DOHH2 (cell line): ENCODE data around the gene EIF5A.

Experiments used
- H3F3A ChIP-seq: fragments of 200-600 bp; sonication (generic), shearing (Covaris generic); 2 replicates; pipeline ENCODE4 v1.6.0; 2016; ENCODE audit warnings: antibody characterized with exemption, mild to moderate bottlenecking; ENCODE audit not compliant: control insufficient read depth, insufficient read depth
- H3K27ac ChIP-seq: fragments of 200-600 bp; sonication (generic); 2 replicates; pipeline ENCODE4 v1.5.1; 2014; ENCODE audit warnings: low read depth, mild to moderate bottlenecking, low read length, moderate library complexity
- H3K27me3 ChIP-seq: fragments of 200-600 bp; sonication (generic); 2 replicates; pipeline ENCODE4 v1.6.1; 2014; ENCODE audit warnings: mild to moderate bottlenecking, low read length, mixed read lengths; ENCODE audit not compliant: control insufficient read depth
- H3K36me3 ChIP-seq: fragments of 200-600 bp; sonication (generic); 2 replicates; pipeline ENCODE4 v1.6.1; 2014; ENCODE audit warnings: mild to moderate bottlenecking, low read length, moderate library complexity, mixed read lengths; ENCODE audit not compliant: control insufficient read depth
- H3K4me1 ChIP-seq: fragments of 200-600 bp; sonication (generic); 2 replicates; pipeline ENCODE4 v1.6.1; 2014; ENCODE audit warnings: mild to moderate bottlenecking, low read length, mixed read lengths; ENCODE audit not compliant: control insufficient read depth
- H3K4me2 ChIP-seq: fragments of 200-600 bp; sonication (generic); 2 replicates; pipeline ENCODE4 v1.6.0; 2014; ENCODE audit warnings: mild to moderate bottlenecking, low read length, moderate library complexity
- H3K4me3 ChIP-seq: fragments of 200-600 bp; sonication (generic); 2 replicates; pipeline ENCODE4 v1.5.1; 2014; ENCODE audit warnings: mild to moderate bottlenecking, low read length, mixed read lengths
- H3K79me2 ChIP-seq: fragments of 200-600 bp; sonication (generic); 2 replicates; pipeline ENCODE4 v1.6.1; 2014; ENCODE audit warnings: mild to moderate bottlenecking, low read length, mixed read lengths; ENCODE audit not compliant: control insufficient read depth
- H3K9me2 ChIP-seq: fragments of 200-600 bp; sonication (generic); replicated peaks from 2 replicates; pipeline ENCODE4 v1.6.1; 2014; ENCODE audit warnings: mild to moderate bottlenecking, low read length, mixed read lengths; ENCODE audit not compliant: control insufficient read depth
- H3K9me3 ChIP-seq: fragments of 200-600 bp; sonication (generic); 2 replicates; pipeline ENCODE4 v1.6.1; 2014; ENCODE audit warnings: antibody characterized with exemption, low read length, mixed read lengths; ENCODE audit not compliant: control insufficient read depth, insufficient read depth
- H4K20me1 ChIP-seq: fragments of 200-600 bp; sonication (generic); 2 replicates; pipeline ENCODE4 v1.6.0; 2014; ENCODE audit warnings: low read depth, mild to moderate bottlenecking, antibody characterized with exemption, low read length, moderate library complexity; ENCODE audit not compliant: control insufficient read depth, insufficient read depth
- EZH2phosphoT487 ChIP-seq: fragments of 200-600 bp; sonication (generic); IDR thresholded peaks from 2 replicates; pipeline ENCODE4 v1.6.1; 2017; ENCODE audit warnings: borderline replicate concordance, mild to moderate bottlenecking, antibody characterized with exemption, low read length, moderate library complexity, mixed read lengths
- TF ChIP-seq, protein P1 (sequence below): fragments of 200-600 bp; sonication (generic); IDR thresholded peaks from one replicate; pipeline ENCODE4 v1.5.1; 2014; ENCODE audit warnings: antibody characterized with exemption, mild to moderate bottlenecking, low read depth, low read length; ENCODE audit not compliant: poor library complexity, severe bottlenecking

The EIF5A gene

DNA sequence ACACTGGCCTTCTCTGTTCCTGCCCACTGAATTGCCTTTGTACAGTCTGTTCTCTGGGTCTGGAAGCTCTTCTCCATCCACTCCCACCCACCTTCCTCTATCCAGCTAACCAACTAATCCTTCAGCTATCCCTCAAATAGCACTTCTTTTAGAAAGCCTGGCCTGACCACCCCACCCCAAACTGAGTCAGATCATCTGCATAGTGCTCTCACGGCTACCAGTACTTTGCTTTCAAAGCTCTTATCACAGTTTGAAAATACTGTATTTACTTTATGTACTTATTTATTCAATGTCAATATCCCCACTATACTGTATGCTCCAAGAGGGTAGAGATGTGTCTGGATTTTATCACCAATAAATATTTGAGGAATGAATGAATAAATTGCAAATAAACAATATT is 40.6 kb upstream of the EIF5A start:
- Histone ChIP-seq H3K79me2 (no peaks in the 10 kb centered on the region), H3K4me1 (peaks cover 20% of the 10 kb centered on the region), H3K9me2 (no peaks in the 10 kb centered on the region), H3K27ac (no peak overlapping the region), H3F3A (no peaks in the 10 kb centered on the region), H3K4me3 (no peak overlapping the region), H3K9me3 (no peaks in the 10 kb centered on the region), H3K4me2 (no peak overlapping the region), H3K27me3 (peaks cover 25% of the 10 kb centered on the region), H3K36me3 (no peaks in the 10 kb centered on the region), H4K20me1 (no peaks in the 10 kb centered on the region)
- TF ChIP-seq, protein P1, sequence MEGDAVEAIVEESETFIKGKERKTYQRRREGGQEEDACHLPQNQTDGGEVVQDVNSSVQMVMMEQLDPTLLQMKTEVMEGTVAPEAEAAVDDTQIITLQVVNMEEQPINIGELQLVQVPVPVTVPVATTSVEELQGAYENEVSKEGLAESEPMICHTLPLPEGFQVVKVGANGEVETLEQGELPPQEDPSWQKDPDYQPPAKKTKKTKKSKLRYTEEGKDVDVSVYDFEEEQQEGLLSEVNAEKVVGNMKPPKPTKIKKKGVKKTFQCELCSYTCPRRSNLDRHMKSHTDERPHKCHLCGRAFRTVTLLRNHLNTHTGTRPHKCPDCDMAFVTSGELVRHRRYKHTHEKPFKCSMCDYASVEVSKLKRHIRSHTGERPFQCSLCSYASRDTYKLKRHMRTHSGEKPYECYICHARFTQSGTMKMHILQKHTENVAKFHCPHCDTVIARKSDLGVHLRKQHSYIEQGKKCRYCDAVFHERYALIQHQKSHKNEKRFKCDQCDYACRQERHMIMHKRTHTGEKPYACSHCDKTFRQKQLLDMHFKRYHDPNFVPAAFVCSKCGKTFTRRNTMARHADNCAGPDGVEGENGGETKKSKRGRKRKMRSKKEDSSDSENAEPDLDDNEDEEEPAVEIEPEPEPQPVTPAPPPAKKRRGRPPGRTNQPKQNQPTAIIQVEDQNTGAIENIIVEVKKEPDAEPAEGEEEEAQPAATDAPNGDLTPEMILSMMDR: no peak
- TF ChIP-seq EZH2phosphoT487: no peak

- TF ChIP-seq EZH2phosphoT487: no peak
- TF ChIP-seq, protein P1: no peak
Measured at GRCh38 chr17:7279448-7279847, 28.0 kb upstream of the EIF5A start.

GRCh38 chr17:7280519-7281073 is 26.8 kb upstream of the EIF5A start:
- H3K27ac ChIP-seq: no peak overlapping the region
- H3F3A ChIP-seq: peaks cover 3% of the 10 kb centered on the region; the same call in 1 of the 2 replicates
- H3K4me1 ChIP-seq: peaks cover 26% of the 10 kb centered on the region
- no peaks in the 10 kb centered on the region for H3K79me2 ChIP-seq
- H3K9me2 ChIP-seq: no peaks in the 10 kb centered on the region
- peaks cover 19% of the 10 kb centered on the region for H3K27me3 ChIP-seq
- H3K9me3 ChIP-seq: no peaks in the 10 kb centered on the region
- H3K36me3 ChIP-seq: no peaks in the 10 kb centered on the region
- no peaks in the 10 kb centered on the region for H4K20me1 ChIP-seq
- peak overlapping the region; percentile 92 for H3K4me2 ChIP-seq
- TF ChIP-seq, protein P1: peak; percentile 93
- no peak for TF ChIP-seq EZH2phosphoT487
- H3K4me3 ChIP-seq: peak overlapping the region; percentile 73

More at GRCh38 chr17:7279448-7279847, 28.0 kb upstream of the EIF5A start:
- Histone ChIP-seq H3K79me2 (no peaks in the 10 kb centered on the region), H3F3A (peaks cover 3% of the 10 kb centered on the region; the same call in 1 of the 2 replicates), H3K27ac (no peak overlapping the region), H3K4me1 (peaks cover 26% of the 10 kb centered on the region), H3K27me3 (peaks cover 18% of the 10 kb centered on the region), H3K36me3 (no peaks in the 10 kb centered on the region), H3K9me3 (no peaks in the 10 kb centered on the region), H3K4me2 (no peak overlapping the region), H3K9me2 (no peaks in the 10 kb centered on the region), H3K4me3 (no peak overlapping the region), H4K20me1 (no peaks in the 10 kb centered on the region)
